GM23338 (cell line): ENCODE results near the gene UQCC5. TPM values are rescaled to one million over a fixed set of nuclear protein-coding genes. Genes with fewer than 3 reads are reported as not detected.

Source experiments
- ATAC-seq: fragments of 200-7000 bp; cut with Tn5 transposase; 3 replicates; pipeline ENCODE4 v1.9.1; 2020
- DNase-seq: peaks from one replicate; pipeline ENCODE4 v3.0.0-alpha.2; 2015; ENCODE audit warnings: low spot score
- H2AFZ ChIP-seq: fragments of 200-600 bp; sonication (generic); 2 replicates; pipeline ENCODE4 v1.8.0; 2016; ENCODE audit warnings: antibody characterized with exemption, mild to moderate bottlenecking, moderate library complexity
- H3F3A ChIP-seq: fragments of 200-600 bp; sonication (generic); replicated peaks from 2 replicates; pipeline ENCODE4 v1.8.0; 2017; ENCODE audit warnings: antibody characterized with exemption, mixed run types, low read depth
- H3K27ac ChIP-seq: fragments of 200-600 bp; sonication (generic); 2 replicates; pipeline ENCODE4 v1.6.1; 2016; ENCODE audit warnings: low read depth
- H3K27me3 ChIP-seq: fragments of 200-600 bp; sonication (generic); 2 replicates; pipeline ENCODE4 v1.8.0; 2016; ENCODE audit warnings: mild to moderate bottlenecking, mixed run types, moderate library complexity; ENCODE audit not compliant: insufficient read depth
- H3K36me3 ChIP-seq: fragments of 200-600 bp; sonication (generic); 2 replicates; pipeline ENCODE4 v1.8.0; 2016; ENCODE audit warnings: mild to moderate bottlenecking; ENCODE audit not compliant: insufficient read depth
- H3K4me1 ChIP-seq: fragments of 200-600 bp; sonication (generic); 2 replicates; pipeline ENCODE4 v1.8.0; 2016; ENCODE audit warnings: mild to moderate bottlenecking, moderate library complexity; ENCODE audit not compliant: insufficient read depth
- H3K4me2 ChIP-seq: fragments of 200-600 bp; sonication (generic); 2 replicates; pipeline ENCODE4 v1.7.1; 2017; ENCODE audit warnings: mixed run types
- H3K4me3 ChIP-seq: fragments of 200-600 bp; sonication (generic); 2 replicates; pipeline ENCODE4 v1.6.1; 2016; ENCODE audit warnings: mixed run types
- H3K79me2 ChIP-seq: fragments of 200-600 bp; sonication (generic); replicated peaks from 2 replicates; pipeline ENCODE4 v1.8.0; 2017; ENCODE audit warnings: mild to moderate bottlenecking; ENCODE audit not compliant: insufficient read depth
- H3K9me2 ChIP-seq: fragments of 200-600 bp; sonication (generic); 2 replicates; pipeline ENCODE4 v1.8.0; 2017; ENCODE audit not compliant: insufficient read depth
- H4K20me1 ChIP-seq: fragments of 200-600 bp; sonication (generic); replicated peaks from 2 replicates; pipeline ENCODE4 v1.8.0; 2017; ENCODE audit warnings: mild to moderate bottlenecking; ENCODE audit not compliant: insufficient read depth
- H3K27ac Mint-ChIP-seq: 2 replicates; pipeline ENCODE4 v1.8.0; 2020; ENCODE audit warnings: inconsistent platforms, mild to moderate bottlenecking, moderate library complexity, mixed read lengths
- H3K27me3 Mint-ChIP-seq: 3 replicates; pipeline ENCODE4 v1.8.0; 2022; ENCODE audit warnings: low read depth, mild to moderate bottlenecking, moderate library complexity, mixed read lengths, inconsistent platforms; ENCODE audit not compliant: insufficient read depth, poor library complexity
- H3K36me3 Mint-ChIP-seq: 3 replicates; pipeline ENCODE4 v1.8.0; 2021; ENCODE audit warnings: low read depth, mild to moderate bottlenecking, inconsistent platforms, moderate library complexity, mixed read lengths
- H3K4me1 Mint-ChIP-seq: 3 replicates; pipeline ENCODE4 v1.8.0; 2020; ENCODE audit warnings: mild to moderate bottlenecking, inconsistent platforms, mixed read lengths
- H3K4me3 Mint-ChIP-seq: 3 replicates; pipeline ENCODE4 v1.8.0; 2021; ENCODE audit warnings: moderate library complexity, mild to moderate bottlenecking, inconsistent platforms, mixed read lengths
- H3K9me3 Mint-ChIP-seq: 3 replicates; pipeline ENCODE4 v1.8.0; 2020; ENCODE audit warnings: moderate library complexity, mild to moderate bottlenecking, inconsistent platforms, mixed read lengths
- CREB1 ChIP-seq: fragments of 250-450 bp; sonication (Bioruptor Pico); IDR thresholded peaks from 2 replicates; pipeline ENCODE4 v1.5.0; 2020; ENCODE audit warnings: low read depth, mild to moderate bottlenecking, moderate library complexity
- ETS1 ChIP-seq: IDR thresholded peaks from 2 replicates; pipeline ENCODE4 v1.6.1; 2016; ENCODE audit warnings: antibody characterized with exemption
- EZH2 ChIP-seq: fragments of 200-600 bp; sonication (generic); IDR thresholded peaks from one replicate; pipeline ENCODE4 v1.8.0; 2017; ENCODE audit warnings: antibody characterized with exemption, mild to moderate bottlenecking, low read depth; ENCODE audit not compliant: unreplicated experiment
- EZH2phosphoT487 ChIP-seq: fragments of 200-600 bp; sonication (generic); IDR thresholded peaks from one replicate; pipeline ENCODE4 v1.8.1; 2018; ENCODE audit warnings: antibody characterized with exemption; ENCODE audit not compliant: unreplicated experiment
- JUNB ChIP-seq: IDR thresholded peaks from one replicate; pipeline ENCODE4 v1.6.1; 2016; ENCODE audit warnings: antibody characterized with exemption; ENCODE audit not compliant: unreplicated experiment
- NANOG ChIP-seq: IDR thresholded peaks from 2 replicates; pipeline ENCODE4 v1.6.1; 2016; ENCODE audit warnings: antibody characterized with exemption, borderline replicate concordance
- POLR2AphosphoS5 ChIP-seq: IDR thresholded peaks from 2 replicates; pipeline ENCODE4 v1.6.1; 2016; ENCODE audit warnings: antibody characterized with exemption, low read depth
- STAT1 ChIP-seq: IDR thresholded peaks from one replicate; pipeline ENCODE4 v1.6.1; 2016; ENCODE audit warnings: antibody characterized with exemption; ENCODE audit not compliant: unreplicated experiment
- ZNF114 ChIP-seq: fragments of 250-450 bp; sonication (Bioruptor Pico); IDR thresholded peaks from 2 replicates; pipeline ENCODE4 v1.5.0; 2020; ENCODE audit warnings: mild to moderate bottlenecking, moderate library complexity
- ZNF331 ChIP-seq: fragments of 250-450 bp; sonication (Bioruptor Pico); IDR thresholded peaks from 2 replicates; pipeline ENCODE4 v1.5.0; 2020; ENCODE audit warnings: low read depth, mild to moderate bottlenecking, moderate library complexity
- polyA plus RNA-seq: library from polyadenylated mRNA; unstranded; fragments of >200 nt; fragmentation: Nextera tagmentation; extraction: Ambion mirVana; gene quantifications from 2 replicates; pipeline ENCODE4 v1.2.1, GENCODE V29; 2016
- total RNA-seq: library from RNA; depleted of rRNA; stranded (reverse); fragments of >200 nt; shearing (Covaris generic); gene quantifications from 2 replicates; pipeline ENCODE4 v1.2.3, GENCODE V29; 2014
- TF ChIP-seq, protein P1 (sequence below), 2 experiments: fragments of 200-600 bp in 1 of 2; sonication (generic) in 1 of 2; conservative IDR thresholded peaks; 2 replicates each; pipeline versions ENCODE4 v1.5.1 to v1.6.1; 2016 to 2017; ENCODE audit warnings: antibody characterized with exemption in 2 of 2, low read depth in 2 of 2, mild to moderate bottlenecking in 2 of 2, moderate library complexity in 1 of 2
- TF ChIP-seq, protein P2 (sequence below): IDR thresholded peaks from one replicate; pipeline ENCODE4 v1.6.1; 2018; ENCODE audit warnings: antibody characterized with exemption; ENCODE audit not compliant: unreplicated experiment
- TF ChIP-seq, protein P3 (sequence below): fragments of 250-450 bp; sonication (Bioruptor Pico); IDR thresholded peaks from 2 replicates; pipeline ENCODE4 v1.5.0; 2020; ENCODE audit warnings: mild to moderate bottlenecking, moderate library complexity

UQCC5 gene
- total and polyA plus RNA-seq, 2 experiments from 2014 or later, result 2.6 to 156 TPM

- no peaks in the 10 kb centered on the region for H4K20me1 ChIP-seq
These were observed 31.4 kb upstream of the UQCC5 start for GRCh38 chr3:52504977-52505376.

More at GRCh38 chr3:52504977-52505376, 31.4 kb upstream of the UQCC5 start:
- ATAC-seq (no peak), DNase-seq (no peak)
- Mint-ChIP-seq H3K9me3 (no peaks in the 10 kb centered on the region), H3K36me3 (no peaks in the 10 kb centered on the region), H3K27ac (no peak overlapping the region), H3K4me3 (no peak overlapping the region), H3K4me1 (peaks cover 6% of the 10 kb centered on the region; the same call in 2 of the 3 replicates), H3K27me3 (peaks cover 3% of the 10 kb centered on the region)
- Histone ChIP-seq H3K27ac (no peak overlapping the region), H3K27me3 (no peaks in the 10 kb centered on the region), H3K4me3 (no peak overlapping the region), H3K4me2 (no peak overlapping the region), H3K36me3 (no peaks in the 10 kb centered on the region), H2AFZ (no peak overlapping the region), H3K4me1 (no peaks in the 10 kb centered on the region), H3F3A (no peaks in the 10 kb centered on the region), H3K9me2 (no peaks in the 10 kb centered on the region), H3K79me2 (no peaks in the 10 kb centered on the region)
- TF ChIP-seq ZNF331 (no peak), CREB1 (CRISPR knock-in tag) (no peak), STAT1 (no peak), EZH2phosphoT487 (no peak), NANOG (no peak), EZH2 (no peak), JUNB (no peak), POLR2AphosphoS5 (no peak), ETS1 (no peak), ZNF114 (no peak)
- TF ChIP-seq, protein P1, sequence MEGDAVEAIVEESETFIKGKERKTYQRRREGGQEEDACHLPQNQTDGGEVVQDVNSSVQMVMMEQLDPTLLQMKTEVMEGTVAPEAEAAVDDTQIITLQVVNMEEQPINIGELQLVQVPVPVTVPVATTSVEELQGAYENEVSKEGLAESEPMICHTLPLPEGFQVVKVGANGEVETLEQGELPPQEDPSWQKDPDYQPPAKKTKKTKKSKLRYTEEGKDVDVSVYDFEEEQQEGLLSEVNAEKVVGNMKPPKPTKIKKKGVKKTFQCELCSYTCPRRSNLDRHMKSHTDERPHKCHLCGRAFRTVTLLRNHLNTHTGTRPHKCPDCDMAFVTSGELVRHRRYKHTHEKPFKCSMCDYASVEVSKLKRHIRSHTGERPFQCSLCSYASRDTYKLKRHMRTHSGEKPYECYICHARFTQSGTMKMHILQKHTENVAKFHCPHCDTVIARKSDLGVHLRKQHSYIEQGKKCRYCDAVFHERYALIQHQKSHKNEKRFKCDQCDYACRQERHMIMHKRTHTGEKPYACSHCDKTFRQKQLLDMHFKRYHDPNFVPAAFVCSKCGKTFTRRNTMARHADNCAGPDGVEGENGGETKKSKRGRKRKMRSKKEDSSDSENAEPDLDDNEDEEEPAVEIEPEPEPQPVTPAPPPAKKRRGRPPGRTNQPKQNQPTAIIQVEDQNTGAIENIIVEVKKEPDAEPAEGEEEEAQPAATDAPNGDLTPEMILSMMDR (conservative IDR thresholded peaks at IDR 0.05; ENCODE audit: low read depth in 2 of 2), result no peak
- TF ChIP-seq, protein P2, sequence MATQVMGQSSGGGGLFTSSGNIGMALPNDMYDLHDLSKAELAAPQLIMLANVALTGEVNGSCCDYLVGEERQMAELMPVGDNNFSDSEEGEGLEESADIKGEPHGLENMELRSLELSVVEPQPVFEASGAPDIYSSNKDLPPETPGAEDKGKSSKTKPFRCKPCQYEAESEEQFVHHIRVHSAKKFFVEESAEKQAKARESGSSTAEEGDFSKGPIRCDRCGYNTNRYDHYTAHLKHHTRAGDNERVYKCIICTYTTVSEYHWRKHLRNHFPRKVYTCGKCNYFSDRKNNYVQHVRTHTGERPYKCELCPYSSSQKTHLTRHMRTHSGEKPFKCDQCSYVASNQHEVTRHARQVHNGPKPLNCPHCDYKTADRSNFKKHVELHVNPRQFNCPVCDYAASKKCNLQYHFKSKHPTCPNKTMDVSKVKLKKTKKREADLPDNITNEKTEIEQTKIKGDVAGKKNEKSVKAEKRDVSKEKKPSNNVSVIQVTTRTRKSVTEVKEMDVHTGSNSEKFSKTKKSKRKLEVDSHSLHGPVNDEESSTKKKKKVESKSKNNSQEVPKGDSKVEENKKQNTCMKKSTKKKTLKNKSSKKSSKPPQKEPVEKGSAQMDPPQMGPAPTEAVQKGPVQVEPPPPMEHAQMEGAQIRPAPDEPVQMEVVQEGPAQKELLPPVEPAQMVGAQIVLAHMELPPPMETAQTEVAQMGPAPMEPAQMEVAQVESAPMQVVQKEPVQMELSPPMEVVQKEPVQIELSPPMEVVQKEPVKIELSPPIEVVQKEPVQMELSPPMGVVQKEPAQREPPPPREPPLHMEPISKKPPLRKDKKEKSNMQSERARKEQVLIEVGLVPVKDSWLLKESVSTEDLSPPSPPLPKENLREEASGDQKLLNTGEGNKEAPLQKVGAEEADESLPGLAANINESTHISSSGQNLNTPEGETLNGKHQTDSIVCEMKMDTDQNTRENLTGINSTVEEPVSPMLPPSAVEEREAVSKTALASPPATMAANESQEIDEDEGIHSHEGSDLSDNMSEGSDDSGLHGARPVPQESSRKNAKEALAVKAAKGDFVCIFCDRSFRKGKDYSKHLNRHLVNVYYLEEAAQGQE, result no peak
- TF ChIP-seq, protein P3, sequence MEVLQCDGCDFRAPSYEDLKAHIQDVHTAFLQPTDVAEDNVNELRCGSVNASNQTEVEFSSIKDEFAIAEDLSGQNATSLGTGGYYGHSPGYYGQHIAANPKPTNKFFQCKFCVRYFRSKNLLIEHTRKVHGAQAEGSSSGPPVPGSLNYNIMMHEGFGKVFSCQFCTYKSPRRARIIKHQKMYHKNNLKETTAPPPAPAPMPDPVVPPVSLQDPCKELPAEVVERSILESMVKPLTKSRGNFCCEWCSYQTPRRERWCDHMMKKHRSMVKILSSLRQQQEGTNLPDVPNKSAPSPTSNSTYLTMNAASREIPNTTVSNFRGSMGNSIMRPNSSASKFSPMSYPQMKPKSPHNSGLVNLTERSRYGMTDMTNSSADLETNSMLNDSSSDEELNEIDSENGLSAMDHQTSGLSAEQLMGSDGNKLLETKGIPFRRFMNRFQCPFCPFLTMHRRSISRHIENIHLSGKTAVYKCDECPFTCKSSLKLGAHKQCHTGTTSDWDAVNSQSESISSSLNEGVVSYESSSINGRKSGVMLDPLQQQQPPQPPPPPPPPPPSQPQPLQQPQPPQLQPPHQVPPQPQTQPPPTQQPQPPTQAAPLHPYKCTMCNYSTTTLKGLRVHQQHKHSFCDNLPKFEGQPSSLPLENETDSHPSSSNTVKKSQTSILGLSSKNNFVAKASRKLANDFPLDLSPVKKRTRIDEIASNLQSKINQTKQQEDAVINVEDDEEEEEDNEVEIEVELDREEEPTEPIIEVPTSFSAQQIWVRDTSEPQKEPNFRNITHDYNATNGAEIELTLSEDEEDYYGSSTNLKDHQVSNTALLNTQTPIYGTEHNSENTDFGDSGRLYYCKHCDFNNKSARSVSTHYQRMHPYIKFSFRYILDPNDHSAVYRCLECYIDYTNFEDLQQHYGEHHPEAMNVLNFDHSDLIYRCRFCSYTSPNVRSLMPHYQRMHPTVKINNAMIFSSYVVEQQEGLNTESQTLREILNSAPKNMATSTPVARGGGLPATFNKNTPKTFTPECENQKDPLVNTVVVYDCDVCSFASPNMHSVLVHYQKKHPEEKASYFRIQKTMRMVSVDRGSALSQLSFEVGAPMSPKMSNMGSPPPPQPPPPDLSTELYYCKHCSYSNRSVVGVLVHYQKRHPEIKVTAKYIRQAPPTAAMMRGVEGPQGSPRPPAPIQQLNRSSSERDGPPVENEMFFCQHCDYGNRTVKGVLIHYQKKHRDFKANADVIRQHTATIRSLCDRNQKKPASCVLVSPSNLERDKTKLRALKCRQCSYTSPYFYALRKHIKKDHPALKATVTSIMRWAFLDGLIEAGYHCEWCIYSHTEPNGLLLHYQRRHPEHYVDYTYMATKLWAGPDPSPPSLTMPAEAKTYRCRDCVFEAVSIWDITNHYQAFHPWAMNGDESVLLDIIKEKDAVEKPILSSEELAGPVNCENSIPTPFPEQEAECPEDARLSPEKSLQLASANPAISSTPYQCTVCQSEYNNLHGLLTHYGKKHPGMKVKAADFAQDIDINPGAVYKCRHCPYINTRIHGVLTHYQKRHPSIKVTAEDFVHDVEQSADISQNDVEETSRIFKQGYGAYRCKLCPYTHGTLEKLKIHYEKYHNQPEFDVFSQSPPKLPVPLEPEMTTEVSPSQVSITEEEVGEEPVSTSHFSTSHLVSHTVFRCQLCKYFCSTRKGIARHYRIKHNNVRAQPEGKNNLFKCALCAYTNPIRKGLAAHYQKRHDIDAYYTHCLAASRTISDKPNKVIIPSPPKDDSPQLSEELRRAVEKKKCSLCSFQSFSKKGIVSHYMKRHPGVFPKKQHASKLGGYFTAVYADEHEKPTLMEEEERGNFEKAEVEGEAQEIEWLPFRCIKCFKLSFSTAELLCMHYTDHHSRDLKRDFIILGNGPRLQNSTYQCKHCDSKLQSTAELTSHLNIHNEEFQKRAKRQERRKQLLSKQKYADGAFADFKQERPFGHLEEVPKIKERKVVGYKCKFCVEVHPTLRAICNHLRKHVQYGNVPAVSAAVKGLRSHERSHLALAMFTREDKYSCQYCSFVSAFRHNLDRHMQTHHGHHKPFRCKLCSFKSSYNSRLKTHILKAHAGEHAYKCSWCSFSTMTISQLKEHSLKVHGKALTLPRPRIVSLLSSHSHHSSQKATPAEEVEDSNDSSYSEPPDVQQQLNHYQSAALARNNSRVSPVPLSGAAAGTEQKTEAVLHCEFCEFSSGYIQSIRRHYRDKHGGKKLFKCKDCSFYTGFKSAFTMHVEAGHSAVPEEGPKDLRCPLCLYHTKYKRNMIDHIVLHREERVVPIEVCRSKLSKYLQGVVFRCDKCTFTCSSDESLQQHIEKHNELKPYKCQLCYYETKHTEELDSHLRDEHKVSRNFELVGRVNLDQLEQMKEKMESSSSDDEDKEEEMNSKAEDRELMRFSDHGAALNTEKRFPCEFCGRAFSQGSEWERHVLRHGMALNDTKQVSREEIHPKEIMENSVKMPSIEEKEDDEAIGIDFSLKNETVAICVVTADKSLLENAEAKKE (CRISPR knock-in tag), result no peak
